Stomach (tissue), 4 donors: ENCODE data around the gene BCAS1.

Source experiments
- EP300 ChIP-seq: sonication (generic); formaldehyde crosslinking; IDR thresholded peaks from one replicate; pipeline ENCODE4 v1.6.1; 2017; ENCODE audit warnings: antibody characterized with exemption
- TF ChIP-seq, protein P1 (sequence below), 7 experiments: fragments of 450-650 bp in 4 of 7; fragments of 200-600 bp in 3 of 7; sonication (generic) in 3 of 7; IDR thresholded peaks; one replicate each; pipeline ENCODE4 v1.5.1; 2016 to 2019; ENCODE audit warnings: antibody characterized with exemption in 7 of 7, control low read depth in 2 of 7, mild to moderate bottlenecking in 1 of 7

DNA sequence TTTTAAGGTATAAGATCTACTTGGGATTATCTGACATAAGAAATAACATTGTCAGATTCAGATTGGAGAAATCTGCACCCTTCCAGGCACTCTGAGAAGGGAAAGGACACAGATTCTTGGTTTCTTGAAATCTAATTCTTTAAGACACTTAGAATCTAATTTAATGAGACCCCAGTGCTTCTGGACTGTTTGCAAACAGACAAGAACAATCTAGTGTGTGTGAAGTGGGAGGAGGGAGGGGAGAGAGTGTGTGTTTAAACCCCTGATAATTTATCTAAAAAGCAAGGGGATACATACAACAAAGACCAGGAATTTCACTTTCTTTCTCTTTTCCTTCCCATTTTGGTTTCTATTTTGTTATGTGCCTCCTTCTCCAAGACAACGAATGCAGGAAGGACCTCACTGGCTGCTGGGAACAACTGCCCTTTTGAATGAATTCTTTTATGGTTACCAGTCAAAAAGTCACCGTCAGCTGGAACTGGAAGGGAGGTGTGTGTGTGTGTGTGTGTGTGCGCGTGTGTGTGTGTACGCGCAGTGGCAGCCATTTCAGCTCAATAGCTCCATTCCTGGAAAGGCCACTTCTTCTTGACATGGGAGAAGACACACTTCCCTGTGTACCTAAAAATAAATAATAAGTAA, 129.4 kb downstream of the BCAS1 start:
- TF ChIP-seq, protein P1, sequence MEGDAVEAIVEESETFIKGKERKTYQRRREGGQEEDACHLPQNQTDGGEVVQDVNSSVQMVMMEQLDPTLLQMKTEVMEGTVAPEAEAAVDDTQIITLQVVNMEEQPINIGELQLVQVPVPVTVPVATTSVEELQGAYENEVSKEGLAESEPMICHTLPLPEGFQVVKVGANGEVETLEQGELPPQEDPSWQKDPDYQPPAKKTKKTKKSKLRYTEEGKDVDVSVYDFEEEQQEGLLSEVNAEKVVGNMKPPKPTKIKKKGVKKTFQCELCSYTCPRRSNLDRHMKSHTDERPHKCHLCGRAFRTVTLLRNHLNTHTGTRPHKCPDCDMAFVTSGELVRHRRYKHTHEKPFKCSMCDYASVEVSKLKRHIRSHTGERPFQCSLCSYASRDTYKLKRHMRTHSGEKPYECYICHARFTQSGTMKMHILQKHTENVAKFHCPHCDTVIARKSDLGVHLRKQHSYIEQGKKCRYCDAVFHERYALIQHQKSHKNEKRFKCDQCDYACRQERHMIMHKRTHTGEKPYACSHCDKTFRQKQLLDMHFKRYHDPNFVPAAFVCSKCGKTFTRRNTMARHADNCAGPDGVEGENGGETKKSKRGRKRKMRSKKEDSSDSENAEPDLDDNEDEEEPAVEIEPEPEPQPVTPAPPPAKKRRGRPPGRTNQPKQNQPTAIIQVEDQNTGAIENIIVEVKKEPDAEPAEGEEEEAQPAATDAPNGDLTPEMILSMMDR (IDR thresholded peaks at IDR 0.05) = no peak
- TF ChIP-seq EP300 = no peak
